ENCODE data around the gene DENND1C. TPM values are rescaled to one million over a fixed set of nuclear protein-coding genes. Genes with fewer than 3 reads are reported as not detected.

DENND1C gene
- total RNA-seq, 2 experiments from 2014 or later = 111 to 118 TPM

DNA sequence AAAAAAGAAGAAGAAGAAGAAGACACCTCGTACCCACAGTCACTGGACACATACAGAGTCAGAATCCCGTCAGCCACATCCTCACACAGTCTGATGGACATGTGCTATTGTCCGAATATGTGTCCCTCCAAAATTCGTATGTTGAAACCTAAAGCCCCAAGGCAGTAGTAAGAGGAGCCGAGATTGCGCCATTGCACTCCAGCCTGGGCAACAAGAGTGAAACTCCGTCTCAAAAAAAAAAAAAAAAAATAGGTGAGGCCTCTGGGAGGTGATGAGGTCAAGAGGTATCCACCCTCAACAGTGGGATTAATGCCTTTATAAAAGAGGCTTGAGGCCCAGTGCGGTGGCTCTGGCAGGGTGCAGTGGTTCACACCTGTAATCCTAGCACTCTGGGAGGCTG is 2.6 kb upstream of the DENND1C start:
- CTCF ChIA-PET = no interaction called here
- H3K4me1 ChIP-seq (ENCODE audit: insufficient read depth, low read length) = peaks cover 36% of the 10 kb centered on the region
- no peaks in the 10 kb centered on the region for H3K27me3 ChIP-seq (ENCODE audit: control insufficient read depth in 1 of 2, insufficient read depth in 2 of 2, low read length in 2 of 2)
- intact Hi-C loops (cut with DNase I, micrococcal nuclease) = no loop called here
- H3K4me3 ChIP-seq (ENCODE audit: low read length) = no peak overlapping the region
- peaks cover 21% of the 10 kb centered on the region for H3K36me3 Mint-ChIP-seq (ENCODE audit: low read depth)
- H3K27me3 Mint-ChIP-seq = no peaks in the 10 kb centered on the region
- peaks cover 3% of the 10 kb centered on the region for H3K36me3 ChIP-seq (ENCODE audit: insufficient read depth, low read length)
- POLR2A ChIA-PET = no interaction called here
- DNase-seq (no peak), ATAC-seq (ENCODE audit: poor library complexity) (no peak)
- H3K27ac Mint-ChIP-seq = peak overlapping the region; percentile 98
- H3K4me3 Mint-ChIP-seq = no peak overlapping the region
- H3K4me1 Mint-ChIP-seq (ENCODE audit: low read depth) = peaks cover 44% of the 10 kb centered on the region
- no peak overlapping the region for H3K27ac ChIP-seq (ENCODE audit: low read depth in 1 of 2, low read length in 2 of 2)
- H3K9me3 ChIP-seq (ENCODE audit: control insufficient read depth in 1 of 2, insufficient read depth in 1 of 2, low read length in 2 of 2) = no peaks in the 10 kb centered on the region
- H3K9me3 Mint-ChIP-seq = no peaks in the 10 kb centered on the region
- TF ChIP-seq, protein P1, sequence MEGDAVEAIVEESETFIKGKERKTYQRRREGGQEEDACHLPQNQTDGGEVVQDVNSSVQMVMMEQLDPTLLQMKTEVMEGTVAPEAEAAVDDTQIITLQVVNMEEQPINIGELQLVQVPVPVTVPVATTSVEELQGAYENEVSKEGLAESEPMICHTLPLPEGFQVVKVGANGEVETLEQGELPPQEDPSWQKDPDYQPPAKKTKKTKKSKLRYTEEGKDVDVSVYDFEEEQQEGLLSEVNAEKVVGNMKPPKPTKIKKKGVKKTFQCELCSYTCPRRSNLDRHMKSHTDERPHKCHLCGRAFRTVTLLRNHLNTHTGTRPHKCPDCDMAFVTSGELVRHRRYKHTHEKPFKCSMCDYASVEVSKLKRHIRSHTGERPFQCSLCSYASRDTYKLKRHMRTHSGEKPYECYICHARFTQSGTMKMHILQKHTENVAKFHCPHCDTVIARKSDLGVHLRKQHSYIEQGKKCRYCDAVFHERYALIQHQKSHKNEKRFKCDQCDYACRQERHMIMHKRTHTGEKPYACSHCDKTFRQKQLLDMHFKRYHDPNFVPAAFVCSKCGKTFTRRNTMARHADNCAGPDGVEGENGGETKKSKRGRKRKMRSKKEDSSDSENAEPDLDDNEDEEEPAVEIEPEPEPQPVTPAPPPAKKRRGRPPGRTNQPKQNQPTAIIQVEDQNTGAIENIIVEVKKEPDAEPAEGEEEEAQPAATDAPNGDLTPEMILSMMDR (IDR thresholded peaks at IDR 0.05) = no peak

DNA sequence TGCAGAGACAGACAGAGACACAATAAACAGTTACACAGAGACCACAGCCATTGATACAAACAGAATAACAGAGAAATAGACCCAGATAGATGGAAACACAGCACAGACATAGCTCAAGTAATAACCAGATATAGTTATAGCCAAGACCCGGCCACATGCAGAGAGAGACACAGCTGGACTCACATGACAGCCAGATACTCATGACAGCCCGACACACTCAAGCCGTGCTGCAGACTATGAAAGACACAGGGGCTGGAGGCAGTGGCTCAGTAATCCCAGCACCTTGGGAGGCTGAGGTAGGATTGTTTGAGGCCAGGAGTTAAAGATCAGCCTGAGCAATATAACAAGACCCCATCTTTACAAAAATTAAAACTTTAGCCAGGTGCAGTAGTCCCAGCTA is 1.6 kb upstream of the DENND1C start:
- POLR2A ChIA-PET = interaction anchor here (1.2 kb wide), 1 partner anchor 59 kb away, joined by 4 read pairs; the partner anchor contains the start of gene KHSRP
- Mint-ChIP-seq H3K27me3 (no peaks in the 10 kb centered on the region), H3K9me3 (no peaks in the 10 kb centered on the region), H3K4me1 (ENCODE audit: low read depth) (peaks cover 46% of the 10 kb centered on the region), H3K36me3 (ENCODE audit: low read depth) (peaks cover 21% of the 10 kb centered on the region), H3K27ac (peak overlapping the region; percentile 98), H3K4me3 (peak overlapping the region; percentile 65)
- Histone ChIP-seq H3K4me1 (ENCODE audit: insufficient read depth, low read length) (peaks cover 42% of the 10 kb centered on the region), H3K4me3 (ENCODE audit: low read length) (no peak overlapping the region), H3K27ac (ENCODE audit: low read depth in 1 of 2, low read length in 2 of 2) (no peak overlapping the region), H3K9me3 (ENCODE audit: control insufficient read depth in 1 of 2, insufficient read depth in 1 of 2, low read length in 2 of 2) (no peaks in the 10 kb centered on the region), H3K27me3 (ENCODE audit: control insufficient read depth in 1 of 2, insufficient read depth in 2 of 2, low read length in 2 of 2) (no peaks in the 10 kb centered on the region), H3K36me3 (ENCODE audit: insufficient read depth, low read length) (peaks cover 13% of the 10 kb centered on the region)
- TF ChIP-seq, protein P1 (IDR thresholded peaks at IDR 0.05) = no peak
- intact Hi-C loops (cut with DNase I, micrococcal nuclease) = no loop called here
- DNase-seq (no peak), ATAC-seq (ENCODE audit: poor library complexity) (no peak)
- CTCF ChIA-PET = no interaction called here

DNA sequence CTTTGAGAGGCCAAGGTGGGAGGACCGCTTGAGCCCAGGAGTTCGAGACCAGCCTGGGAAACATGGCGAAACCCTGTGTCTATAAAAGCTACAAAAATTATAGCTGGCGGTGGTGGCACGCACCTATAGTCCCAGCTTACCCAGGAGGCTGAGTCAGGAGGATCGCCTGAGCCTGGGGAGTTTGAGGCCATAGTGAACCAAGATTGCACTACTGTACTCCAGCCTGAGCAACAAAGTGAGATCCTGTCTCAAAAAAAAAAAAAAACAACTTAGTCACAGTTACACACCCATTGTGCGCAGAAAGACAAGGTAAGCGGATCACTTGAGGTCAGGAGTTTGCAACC is 728 bp upstream of the DENND1C start:
- H3K9me3 ChIP-seq (ENCODE audit: control insufficient read depth in 1 of 2, insufficient read depth in 1 of 2, low read length in 2 of 2) = no peaks in the 10 kb centered on the region
- Mint-ChIP-seq H3K27ac (peak overlapping the region; percentile 98), H3K36me3 (ENCODE audit: low read depth) (peaks cover 21% of the 10 kb centered on the region), H3K4me1 (ENCODE audit: low read depth) (peaks cover 46% of the 10 kb centered on the region), H3K27me3 (no peaks in the 10 kb centered on the region), H3K4me3 (peak overlapping the region; percentile 89), H3K9me3 (no peaks in the 10 kb centered on the region)
- ATAC-seq (ENCODE audit: poor library complexity) (peak; percentile 24), DNase-seq (peak in 1 of 14 experiments; percentile 28)
- H3K36me3 ChIP-seq (ENCODE audit: insufficient read depth, low read length) = peaks cover 18% of the 10 kb centered on the region
- peak overlapping the region; percentile 87 to 93 for H3K27ac ChIP-seq (ENCODE audit: low read depth in 1 of 2, low read length in 2 of 2)
- intact Hi-C loops (cut with DNase I, micrococcal nuclease) = no loop called here
- TF ChIP-seq, protein P1 (IDR thresholded peaks at IDR 0.05) = no peak
- H3K4me1 ChIP-seq (ENCODE audit: insufficient read depth, low read length) = peaks cover 42% of the 10 kb centered on the region
- no peaks in the 10 kb centered on the region for H3K27me3 ChIP-seq (ENCODE audit: control insufficient read depth in 1 of 2, insufficient read depth in 2 of 2, low read length in 2 of 2)
- ChIA-PET POLR2A (interaction anchor here (1.1 to 2.0 kb wide), 8 partner anchors 13 to 1147 kb away, joined by 3 to 10 read pairs (median 4); partner anchors contain the start of genes CRB3, KHSRP, PET100 and XAB2), CTCF (interaction anchor here (0.8 to 2.3 kb wide), 2 partner anchors 23 to 35 kb away, joined by 4 to 5 read pairs; no protein-coding TSS in a partner anchor)
- H3K4me3 ChIP-seq (ENCODE audit: low read length) = peak overlapping the region; percentile 90

All from CD4-positive, alpha-beta T cell (primary cell).